ENCODE results near the gene ZBTB47.
A peak's percentile ranks its signal among the peaks of the same experiment; 100 is the strongest.

Gene ZBTB47

DNA sequence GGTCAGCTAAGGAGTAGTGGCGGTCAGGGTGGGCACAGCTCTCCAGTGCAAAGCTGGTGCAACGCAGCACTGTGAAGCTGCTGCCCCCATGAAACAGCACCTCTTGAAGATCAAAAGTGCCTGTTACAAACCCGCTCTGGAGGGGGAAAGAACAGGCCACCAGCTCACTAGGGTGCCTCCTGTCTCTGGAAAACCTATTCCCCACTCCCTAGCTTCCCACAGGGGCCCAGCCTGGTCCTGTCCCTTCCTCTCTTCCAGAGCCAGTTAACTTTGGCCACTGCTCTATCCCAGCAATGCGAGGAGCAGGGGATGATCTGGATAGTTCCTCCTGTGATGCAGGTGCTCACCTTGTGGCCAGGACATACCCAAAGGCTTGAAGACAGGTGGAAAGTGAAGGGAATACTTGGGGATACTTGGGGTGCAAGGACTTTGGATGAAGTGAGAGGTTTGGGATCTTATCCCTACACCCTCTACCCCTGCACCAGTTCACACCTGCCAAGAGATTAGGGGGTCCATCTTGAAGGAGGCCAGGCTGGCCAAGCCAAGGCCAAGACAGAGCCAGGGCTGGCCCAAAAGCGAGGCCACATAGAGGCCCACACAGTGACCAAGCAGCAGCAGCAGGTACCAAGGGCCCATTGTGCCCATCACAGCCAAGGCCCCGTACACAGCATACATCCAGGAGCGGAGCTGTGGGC lies 44.9 kb downstream of the ZBTB47 start:
- DNase-seq (ENCODE audit: extremely low read depth in 1 of 2, low read depth in 1 of 2), result no peak

DNA sequence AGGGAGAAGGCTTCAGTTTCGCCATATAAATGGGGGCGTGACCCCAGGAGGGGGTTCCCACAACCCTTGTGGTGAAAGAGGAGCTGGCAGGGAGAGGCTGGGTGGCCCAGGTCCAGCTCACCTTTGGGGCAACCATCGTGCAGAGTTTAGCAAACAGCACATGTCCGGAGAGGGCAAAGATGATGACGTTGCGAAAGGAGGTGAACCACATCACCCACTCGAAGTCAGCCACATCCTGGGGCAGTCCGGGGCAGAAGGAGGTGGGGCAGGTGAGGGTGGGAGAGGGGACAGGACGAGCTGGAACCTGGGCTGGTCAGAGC lies 45.4 kb downstream of the ZBTB47 start:
- no peak for DNase-seq (ENCODE audit: extremely low read depth in 1 of 2, low read depth in 1 of 2)

DNA sequence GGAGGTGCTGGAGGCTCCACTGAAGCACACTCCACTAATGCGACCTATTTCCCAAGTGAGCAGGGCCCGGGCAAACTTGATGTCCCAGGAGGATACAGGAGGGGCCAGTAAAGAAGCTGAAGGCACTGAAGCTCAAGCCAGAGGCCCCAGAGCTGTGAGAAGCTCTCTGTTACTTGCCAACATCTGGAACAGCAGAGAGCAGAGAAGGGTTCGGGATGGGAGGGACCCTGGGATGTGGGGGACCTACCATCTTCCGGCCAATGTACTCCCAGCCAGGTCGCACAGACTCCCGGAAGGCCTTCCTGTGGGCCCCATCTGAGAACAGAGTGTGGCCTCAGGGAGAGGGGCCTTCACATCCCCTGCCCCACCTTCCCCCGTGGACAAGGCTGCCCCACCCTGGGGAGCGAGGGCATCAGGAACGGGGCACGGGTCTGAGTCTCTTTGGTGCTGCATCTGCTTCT lies 46.0 kb downstream of the ZBTB47 start:
- DNase-seq (ENCODE audit: extremely low read depth in 1 of 2, low read depth in 1 of 2), result no peak

DNA sequence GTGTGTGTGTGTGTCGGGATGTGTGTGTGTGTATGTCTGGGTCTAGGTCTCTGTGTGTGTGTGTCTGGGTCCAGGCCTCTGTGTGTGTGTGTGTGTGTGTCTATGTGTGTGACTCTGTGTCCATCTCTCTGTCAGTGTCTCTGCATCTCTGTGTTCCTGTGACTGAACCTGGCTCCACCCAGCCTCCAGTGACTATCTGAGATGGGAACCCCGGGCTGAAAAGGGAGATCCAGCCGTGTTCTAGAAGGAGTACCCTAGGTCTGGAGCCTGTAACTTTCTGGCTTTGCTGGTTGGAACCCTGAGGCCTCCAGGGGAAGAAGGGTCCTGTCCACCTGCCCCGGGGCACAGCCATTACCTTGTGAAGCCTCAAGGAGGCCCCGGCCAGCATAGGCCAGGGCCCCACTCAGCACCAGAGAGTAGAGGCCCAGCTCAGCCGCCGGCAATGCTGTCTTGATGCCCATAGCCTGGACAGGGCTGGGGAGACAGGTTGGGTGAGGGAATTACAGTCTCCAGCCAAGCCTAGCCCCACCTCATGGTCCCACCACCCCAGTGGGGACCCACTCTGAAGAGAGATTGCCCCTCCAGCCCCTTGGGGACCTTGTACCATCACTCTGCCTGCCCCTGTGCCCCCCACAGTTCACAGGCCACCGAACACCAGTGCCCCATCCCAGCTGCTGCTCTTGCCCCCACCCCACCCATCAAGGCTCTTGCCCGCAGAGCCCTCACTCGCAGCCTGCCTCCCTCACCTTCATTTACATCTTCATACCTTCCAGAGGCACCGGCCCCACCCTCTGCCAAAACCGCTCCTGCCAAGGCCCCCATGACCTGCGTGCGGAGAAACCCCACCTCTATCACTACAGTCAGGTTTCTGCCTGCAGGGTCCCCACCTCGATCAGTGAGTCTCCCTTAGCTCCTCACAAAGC lies 47.1 kb downstream of the ZBTB47 start:
- no peak for DNase-seq (ENCODE audit: extremely low read depth in 1 of 2, low read depth in 1 of 2)

DNA sequence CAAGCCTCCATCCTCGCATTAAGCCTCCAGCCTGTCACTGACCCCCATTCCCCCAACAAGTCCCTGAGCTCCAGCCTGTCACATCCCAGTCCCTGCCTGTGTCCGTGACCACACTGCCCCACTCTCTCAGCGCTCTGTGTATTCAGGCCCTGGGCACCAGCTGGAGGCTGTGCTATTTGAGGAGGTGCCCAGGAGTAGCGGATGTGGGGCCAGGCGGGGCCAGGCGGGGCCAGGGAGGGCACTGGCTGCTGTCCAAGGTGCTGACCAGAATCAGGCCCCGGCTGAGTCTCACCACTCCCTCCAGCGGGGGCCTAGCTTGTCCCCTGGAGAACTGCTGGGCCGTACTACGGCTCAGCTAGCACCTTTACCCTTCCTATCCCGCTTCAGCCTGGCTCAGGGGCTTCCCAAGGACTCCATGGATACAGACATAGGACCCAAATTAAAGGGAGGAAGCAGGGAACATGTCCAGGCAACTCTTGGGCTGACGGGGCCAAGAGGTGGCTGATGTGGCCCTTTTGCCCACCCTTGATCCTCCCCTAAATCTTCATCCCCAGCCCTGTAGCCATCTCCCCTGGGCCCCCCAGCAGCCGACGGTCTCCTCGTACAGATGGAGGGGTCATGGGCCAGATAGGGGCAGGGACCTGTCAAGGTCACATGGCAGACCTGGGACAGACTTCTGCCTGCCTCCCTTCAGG lies 48.0 kb downstream of the ZBTB47 start:
- DNase-seq (ENCODE audit: extremely low read depth in 1 of 2, low read depth in 1 of 2), result peak; percentile 6 to 34

DNA sequence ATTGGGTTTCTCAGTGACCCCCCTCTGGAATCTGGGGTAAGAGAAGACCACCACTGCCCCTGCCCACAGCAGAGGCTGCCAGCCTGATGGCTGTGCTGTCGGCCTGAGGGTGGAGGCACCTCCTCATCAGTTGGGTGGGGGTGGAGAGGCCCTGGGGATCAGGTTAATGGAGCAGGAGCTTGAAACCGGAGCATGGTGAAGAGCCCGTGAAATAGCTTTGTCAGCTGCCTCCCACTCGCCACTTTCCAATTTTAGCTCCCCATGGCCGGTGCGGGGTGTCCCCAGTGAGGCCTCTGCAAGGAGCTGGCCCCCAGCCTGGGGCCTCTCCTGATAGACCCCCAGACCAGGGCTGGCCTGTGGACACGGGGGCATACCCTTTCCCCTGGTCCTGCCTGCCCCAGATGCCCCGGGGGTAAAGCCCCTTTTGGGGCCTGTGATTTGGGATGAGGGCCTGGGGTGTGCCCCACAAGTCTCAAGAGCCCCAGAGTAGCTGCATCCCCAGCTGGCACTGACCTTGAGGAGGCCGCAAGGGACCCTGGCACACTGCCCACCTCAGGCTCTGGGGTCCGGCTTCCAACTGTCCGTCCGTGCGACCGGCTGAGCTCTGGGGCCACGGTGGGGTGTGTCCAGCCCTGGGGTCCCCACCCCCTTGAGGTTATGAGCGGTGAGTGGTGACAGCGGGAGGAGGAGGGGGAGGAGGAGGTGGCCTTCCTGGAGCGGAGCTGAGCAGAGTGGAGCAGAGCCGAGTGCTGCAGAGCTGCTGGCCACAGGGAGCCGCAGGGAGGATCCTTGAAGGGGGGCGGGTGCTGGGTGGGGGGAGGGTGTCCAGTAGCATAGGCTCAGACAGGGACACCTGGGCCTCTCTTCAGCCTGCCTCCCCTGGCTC lies 48.8 kb downstream of the ZBTB47 start, which contains the start of gene HHATL:
HHATL (minus strand) TSS at position 733 of the 886 bp plus-strand sequence. CDS start 1,972 bp downstream, outside the sequence.
- no peak for DNase-seq (ENCODE audit: extremely low read depth in 1 of 2, low read depth in 1 of 2)

DNA sequence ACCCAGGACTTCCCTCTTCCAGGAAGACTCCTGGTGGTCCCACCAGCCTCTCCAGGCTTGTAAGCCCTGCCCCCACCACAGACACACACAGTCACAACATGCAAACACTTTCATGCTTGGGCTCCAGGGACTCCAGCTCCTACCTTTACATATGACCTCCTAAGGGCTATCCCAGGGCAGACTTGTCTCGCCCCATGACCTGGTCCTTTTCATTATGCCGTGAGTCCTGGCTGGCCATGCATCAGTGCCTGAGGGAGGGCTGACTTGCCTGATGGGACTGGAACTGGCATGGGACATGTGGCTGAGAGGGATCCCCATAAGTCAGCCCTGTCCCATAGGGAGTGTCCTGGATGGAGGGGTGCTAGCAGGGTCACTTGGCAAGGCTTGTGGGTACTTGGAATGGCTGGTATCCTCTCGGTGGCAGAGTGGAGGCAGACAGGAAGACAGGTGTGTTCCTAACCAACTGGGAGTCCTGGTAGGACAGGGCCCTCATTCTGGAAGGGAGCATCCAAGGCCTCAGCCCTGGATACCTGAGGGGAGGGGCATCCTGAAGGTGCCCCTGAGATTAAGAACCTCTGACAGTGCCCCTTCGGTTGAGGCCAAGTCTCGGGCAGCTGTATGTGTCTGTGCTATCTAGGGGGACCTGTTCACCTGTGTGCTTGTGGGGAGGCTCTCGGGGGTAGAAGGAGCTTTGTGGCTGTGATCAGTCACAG lies 49.6 kb downstream of the ZBTB47 start:
- DNase-seq (ENCODE audit: extremely low read depth in 1 of 2, low read depth in 1 of 2), result no peak

DNA sequence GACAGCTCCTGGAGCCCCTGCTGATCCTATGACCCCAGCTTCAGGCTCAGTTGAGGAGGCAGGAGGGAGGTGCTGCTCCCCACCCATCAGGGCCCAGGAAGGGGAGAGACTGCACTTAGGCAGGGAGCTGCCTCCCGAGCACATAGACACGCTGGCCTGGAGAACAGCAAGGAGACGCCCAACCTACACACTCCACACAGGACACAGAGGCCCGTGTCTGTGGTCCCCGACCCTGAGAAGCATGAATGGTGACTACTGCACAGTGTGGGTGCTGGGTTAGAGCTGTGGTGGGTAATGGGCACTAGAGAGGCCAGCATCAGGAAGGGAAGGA lies 50.2 kb downstream of the ZBTB47 start:
- no peak for DNase-seq (ENCODE audit: extremely low read depth in 1 of 2, low read depth in 1 of 2)

DNA sequence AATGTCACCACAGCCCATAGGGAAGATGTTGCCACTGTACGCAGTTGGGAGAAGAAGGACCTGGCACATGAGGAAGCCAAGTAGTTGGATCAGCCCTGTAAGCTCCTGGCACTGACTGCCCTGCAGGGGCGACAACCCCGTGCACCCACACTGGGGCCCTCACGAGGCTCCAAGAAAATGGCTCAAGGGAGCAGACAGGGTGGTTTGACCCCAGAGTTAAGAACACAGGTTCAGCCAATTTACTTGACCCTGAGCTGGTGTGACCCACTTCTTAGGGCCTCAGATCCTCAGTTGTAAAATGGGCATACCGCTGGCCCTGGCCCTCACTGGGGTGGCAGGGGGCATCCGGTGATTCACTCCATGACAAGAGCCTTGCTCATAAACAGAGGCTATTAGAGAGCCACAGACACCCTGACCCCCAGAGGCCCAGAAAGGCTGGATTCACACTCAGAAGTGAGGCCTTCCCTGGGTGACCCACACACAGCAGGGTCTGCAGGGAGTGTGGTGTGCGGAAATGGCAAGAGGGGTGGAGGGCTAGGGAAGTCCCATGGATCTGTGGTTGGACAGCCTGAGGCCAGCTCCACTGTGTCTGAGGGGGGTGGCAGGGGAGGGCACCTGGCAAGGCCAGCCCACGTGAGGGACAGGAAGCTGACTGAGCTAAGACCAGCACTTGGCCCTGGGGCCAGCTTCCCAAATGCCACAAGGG lies 50.8 kb downstream of the ZBTB47 start:
- no peak for DNase-seq (ENCODE audit: extremely low read depth in 1 of 2, low read depth in 1 of 2)

DNA sequence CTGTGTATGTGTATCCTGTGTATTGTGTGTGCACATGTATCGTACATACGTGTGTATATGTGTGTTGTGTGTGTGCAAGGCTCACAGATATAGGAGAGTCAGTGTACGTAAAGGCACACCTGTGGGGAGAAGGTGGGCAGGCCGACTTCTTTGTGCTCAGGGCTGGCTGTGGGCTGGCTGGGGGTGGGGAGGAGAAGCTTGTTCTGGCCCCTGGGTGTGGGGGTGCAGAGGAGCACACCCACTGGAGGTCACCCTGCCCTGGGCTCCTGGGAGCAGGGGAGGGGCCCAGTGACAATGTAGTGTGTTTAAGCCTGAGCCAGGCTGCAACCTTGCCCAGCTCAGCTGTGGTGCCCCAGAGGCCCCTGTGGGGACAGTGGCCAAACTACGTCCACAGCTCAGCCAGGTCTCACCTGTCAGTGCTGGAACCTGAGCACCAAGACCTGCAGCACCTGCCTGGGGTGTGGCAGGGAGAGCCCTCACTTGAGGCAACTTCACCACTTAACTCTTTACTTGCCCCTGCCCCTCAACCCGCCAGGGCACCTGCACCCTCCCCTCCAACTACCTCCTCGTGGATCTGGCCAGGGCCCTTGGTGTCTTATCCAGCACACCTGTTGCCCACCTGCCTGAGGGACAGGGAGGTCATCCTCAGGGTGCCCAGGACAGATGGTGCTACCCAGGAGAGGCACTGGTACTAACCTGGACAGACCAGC lies 51.7 kb downstream of the ZBTB47 start:
- no peak for DNase-seq (ENCODE audit: extremely low read depth in 1 of 2, low read depth in 1 of 2)

DNA sequence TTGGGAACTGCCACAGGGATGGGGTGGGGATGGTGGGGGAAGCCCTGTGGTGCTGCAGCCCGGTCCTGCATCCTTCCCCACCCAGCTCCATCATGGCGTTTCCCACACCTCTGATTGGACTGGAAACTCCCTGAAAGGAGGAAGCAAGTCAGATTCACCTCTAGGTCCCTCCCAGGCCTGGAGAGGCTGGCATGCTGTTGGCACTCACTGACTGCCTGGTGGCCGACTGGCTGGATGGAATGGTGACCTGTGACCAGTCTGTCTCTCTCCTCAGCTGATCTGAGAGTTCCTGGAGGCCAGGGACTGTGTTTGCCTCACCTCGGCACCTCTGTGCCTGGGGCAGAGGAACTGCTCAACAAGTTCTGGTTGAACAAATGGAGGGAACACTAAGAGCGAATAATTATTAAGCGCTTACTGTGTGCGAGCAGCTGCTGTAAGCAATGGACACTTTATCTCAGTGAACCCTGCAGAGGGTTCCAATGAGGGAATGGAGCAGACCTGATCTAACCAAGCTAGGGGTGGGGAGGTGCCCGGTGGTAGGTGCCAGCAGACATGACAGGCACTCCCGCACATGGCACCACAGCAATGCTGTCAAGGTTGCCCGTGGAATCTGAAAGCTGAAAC lies 52.6 kb downstream of the ZBTB47 start:
- no peak for DNase-seq (ENCODE audit: extremely low read depth in 1 of 2, low read depth in 1 of 2)

DNA sequence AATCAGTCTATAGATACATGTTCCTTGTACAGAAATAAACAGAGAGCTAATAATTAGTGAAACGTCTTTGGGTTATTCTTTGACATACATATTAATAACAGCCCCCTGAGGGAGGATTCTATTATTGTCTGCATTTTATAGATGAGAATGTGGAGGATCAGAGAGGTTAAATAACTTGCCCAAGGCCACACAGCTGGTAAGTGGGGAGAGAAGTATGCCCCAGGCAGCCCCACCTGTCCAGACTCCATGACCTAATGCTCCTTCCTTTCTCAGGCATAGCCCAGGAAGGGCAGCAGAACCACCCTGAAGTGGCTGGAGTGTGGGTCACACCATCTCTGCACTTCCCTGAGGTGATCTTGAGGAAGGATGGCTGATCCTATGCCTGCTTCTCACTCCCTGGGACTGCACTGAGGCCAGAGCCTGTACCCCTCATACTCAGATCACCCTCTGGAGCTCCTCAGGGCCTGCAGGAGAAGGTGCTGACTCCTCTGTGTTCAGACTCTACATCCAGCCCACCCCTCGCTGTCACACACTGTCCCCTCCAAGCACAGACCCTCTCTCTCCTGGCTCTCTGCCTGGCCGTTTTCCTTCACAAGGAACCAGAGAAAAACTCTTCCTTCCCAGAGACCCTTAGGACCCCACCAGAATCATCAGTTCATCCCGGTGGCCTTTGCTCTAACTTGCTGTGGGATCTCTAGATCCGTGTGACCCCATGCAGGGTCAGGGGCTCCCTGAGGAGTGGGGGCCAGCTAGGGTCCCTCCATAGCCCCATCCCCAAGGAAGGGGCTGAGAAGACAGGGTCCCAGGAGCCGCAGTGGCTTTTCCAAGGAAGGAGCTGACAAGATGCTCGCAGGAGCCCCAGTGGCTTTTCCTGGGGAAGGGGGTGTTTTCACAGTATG lies 53.5 kb downstream of the ZBTB47 start:
- DNase-seq (ENCODE audit: extremely low read depth in 1 of 2, low read depth in 1 of 2), result no peak

DNA sequence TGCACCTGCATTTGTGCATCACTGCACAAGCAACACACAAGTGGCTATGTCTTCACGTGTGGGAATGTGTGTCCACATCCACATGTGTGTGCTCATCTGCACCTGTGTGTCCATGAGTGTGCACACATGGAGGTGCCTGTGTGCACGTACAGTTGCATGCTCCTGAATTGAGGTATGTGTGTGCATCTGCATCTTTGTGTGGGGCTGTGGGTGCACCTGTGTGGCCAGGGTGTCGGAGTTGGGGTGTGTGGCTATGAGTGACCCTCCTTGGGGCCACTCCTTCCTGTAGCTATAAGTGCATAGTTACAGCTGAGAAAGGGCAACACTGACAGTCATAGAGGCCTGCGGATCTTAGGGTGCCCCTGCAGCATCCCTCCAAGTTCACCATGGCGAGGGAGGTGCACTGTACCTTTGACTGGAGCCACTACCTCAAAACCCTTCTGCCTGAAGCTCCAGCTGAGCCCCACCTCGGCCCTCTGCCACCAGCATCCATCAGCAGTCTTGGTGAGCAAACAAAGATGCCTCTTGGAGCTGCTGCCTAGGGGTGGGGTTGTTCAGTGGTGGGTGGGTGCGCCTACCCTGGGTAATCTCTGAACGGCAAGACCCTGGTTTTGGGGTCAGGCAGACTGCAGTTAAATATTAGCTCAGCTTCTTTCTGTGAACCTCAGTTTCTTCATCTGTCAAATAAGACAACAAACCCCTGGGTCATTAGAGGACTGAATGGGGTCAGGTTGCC lies 54.3 kb downstream of the ZBTB47 start:
- no peak for DNase-seq (ENCODE audit: extremely low read depth in 1 of 2, low read depth in 1 of 2)

DNA sequence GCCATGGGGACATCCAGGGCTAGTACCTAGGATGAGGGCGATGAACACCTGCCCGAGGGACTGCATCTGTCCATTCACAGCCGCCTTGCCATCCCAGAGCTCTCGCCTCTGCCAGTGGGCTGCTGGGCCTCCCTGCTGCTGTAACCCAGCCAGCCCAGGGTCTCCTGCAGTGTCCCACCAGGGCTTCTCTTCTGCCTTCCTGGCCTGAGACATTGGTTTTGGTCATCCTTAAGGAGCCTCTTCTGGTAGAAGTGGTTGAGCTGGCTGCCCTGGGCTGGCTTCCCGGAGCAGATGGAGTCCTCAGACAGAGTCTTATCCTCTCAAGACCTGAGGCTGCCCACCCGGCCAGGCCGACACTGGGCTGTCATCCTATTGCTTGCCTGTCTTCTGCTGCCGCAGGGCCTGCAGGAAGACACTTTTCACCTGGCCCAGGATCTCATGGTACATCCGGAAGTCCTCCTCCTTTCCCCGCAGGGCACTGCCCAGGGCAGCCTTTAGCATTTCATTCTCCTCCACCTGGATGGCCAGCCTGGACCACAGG lies 55.2 kb downstream of the ZBTB47 start:
- no peak for DNase-seq (ENCODE audit: extremely low read depth in 1 of 2, low read depth in 1 of 2)

DNA sequence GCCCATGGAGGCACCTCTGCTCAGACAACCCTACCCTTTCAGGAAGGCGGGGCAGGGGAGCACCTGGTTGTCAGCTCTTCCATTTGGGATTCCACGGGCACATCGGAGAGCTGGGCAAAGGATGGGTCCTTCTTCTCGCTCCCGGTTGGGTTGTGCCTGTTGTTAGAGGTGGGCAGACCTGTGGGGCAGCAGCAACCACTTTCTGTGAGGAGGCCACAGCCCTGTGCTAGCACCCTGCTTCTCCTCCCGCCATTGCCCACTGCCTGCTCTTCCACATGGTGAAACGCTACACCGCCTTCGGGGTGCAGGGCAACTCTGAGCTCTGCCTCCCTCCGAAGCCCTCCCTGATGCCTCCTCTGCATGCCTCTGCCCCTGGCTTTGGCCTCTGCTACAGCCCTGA lies 56.1 kb downstream of the ZBTB47 start:
- DNase-seq (ENCODE audit: extremely low read depth in 1 of 2, low read depth in 1 of 2), result no peak

DNA sequence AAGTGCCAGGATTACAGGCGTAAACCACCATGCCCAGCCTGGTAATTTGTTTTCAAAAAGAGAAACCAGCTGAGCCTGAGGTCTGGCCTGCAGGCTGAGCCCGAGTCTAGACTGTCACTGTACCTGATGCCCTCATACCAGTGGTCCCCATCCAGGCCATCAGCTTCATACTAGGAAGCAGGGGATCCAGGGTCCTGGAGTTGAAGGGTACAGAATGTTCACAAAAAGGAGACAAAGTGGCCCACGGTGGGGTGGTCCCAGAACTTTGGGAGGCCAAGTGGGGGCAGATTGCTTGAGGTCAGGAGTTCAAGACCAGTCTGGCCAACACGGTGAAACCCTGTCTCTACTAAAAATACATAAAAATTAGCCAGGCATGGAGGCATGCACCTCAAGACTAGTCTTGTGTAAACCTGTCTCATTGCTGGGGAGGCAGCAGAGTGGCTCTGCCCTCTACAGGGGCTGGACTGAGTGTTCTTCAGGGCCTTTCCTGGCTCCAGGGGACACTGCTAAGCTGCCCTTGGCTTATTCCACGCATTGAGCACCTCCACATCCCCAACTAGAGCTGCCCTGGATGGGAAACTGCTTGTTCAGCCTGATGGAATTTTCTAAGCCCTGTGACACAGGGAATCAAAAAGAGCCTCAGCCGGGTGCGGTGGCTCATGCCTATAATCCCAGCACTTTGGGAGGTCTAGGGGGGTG lies 57.0 kb downstream of the ZBTB47 start:
- DNase-seq (ENCODE audit: extremely low read depth in 1 of 2, low read depth in 1 of 2), result no peak
